Tibial artery (tissue), 4 donors: Measurements from ENCODE around the gene LAG3.
"Not testable (repeated sequence)": the region's sequence is repeated elsewhere in the genome, so short reads cannot be mapped to it uniquely, and the experiment has no call there.

Experiments used
- DNase-seq, 2 donors: peaks; one replicate each; pipeline ENCODE4 v3.0.0-alpha.2; 2019
- H3K27ac ChIP-seq, 2 donors: fragments of 200-600 bp; sonication (generic) in 1 of 2; 1 replicate in 1 of 2; 2 replicates in 1 of 2; pipeline ENCODE4 v1.5.1; 2018 to 2019; ENCODE audit warnings: mild to moderate bottlenecking in 1 of 2
- H3K27me3 ChIP-seq, 2 donors: fragments of 200-600 bp; sonication (generic) in 1 of 2; one replicate each; pipeline versions ENCODE4 v1.5.1 to v1.6.0; 2016 to 2019
- H3K36me3 ChIP-seq, 3 donors: fragments of 200-600 bp; sonication (generic) in 2 of 3; one replicate each; pipeline ENCODE4 v1.5.1; 2016 to 2019; ENCODE audit warnings: mild to moderate bottlenecking in 2 of 3
- H3K4me1 ChIP-seq, 4 donors: fragments of 200-600 bp; sonication (generic) in 2 of 4; 1 replicate in 3 of 4; 2 replicates in 1 of 4; pipeline ENCODE4 v1.5.1; 2016 to 2019
- H3K4me3 ChIP-seq, 2 donors: fragments of 200-600 bp; sonication (generic) in 1 of 2; 1 replicate in 1 of 2; 2 replicates in 1 of 2; pipeline ENCODE4 v1.5.1; 2018 to 2019; ENCODE audit warnings: mild to moderate bottlenecking in 2 of 2
- H3K9me3 ChIP-seq, 3 donors: fragments of 200-600 bp; sonication (generic) in 1 of 3; one replicate each; pipeline ENCODE4 v1.5.1; 2016 to 2019
- CTCF ChIP-seq, 2 experiments: fragments of 200-600 bp in 1 of 2; fragments of 450-650 bp in 1 of 2; IDR thresholded peaks; one replicate each; pipeline ENCODE4 v1.5.1; 2017 to 2019; ENCODE audit warnings: antibody characterized with exemption in 2 of 2, mild to moderate bottlenecking in 1 of 2, moderate library complexity in 1 of 2
- intact Hi-C: fragments of 100-400 bp; cut with DNase I; formaldehyde crosslinking; loops from one replicate; pipeline ENCODE4 v1.15.0; 2023; ENCODE audit warnings: low total_unique reads

The LAG3 gene

DNA sequence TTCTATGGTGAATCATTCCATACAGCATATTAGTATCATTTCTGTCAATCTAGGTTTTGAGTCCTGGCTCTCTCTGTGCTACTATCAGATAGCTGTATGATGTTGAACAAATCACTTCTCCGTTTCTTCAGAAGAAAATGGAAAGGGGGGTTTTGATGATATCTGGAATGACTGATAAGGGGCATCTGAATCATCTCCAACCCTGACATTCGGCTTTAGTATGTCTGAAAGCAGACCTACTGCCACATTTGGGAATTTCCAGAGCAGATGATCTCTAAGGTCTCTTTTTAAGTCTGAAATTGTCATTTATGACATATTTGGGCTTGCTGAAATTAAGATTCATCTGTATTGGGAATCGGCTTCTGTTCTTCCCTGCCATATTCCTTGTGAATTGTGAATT is 29.5 kb upstream of the LAG3 start:
- Histone ChIP-seq H3K27me3 (no peaks in the 10 kb centered on the region), H3K4me1 (no peaks in the 10 kb centered on the region), H3K36me3 (peaks cover 7 to 26% (median 10%) of the 10 kb centered on the region in 3 donors), H3K4me3 (no peak overlapping the region), H3K27ac (no peak overlapping the region), H3K9me3 (no peaks in the 10 kb centered on the region)
- intact Hi-C loops: no loop called here
- no peak for DNase-seq
- TF ChIP-seq CTCF (IDR thresholded peaks at IDR 0.05): no peak

DNA sequence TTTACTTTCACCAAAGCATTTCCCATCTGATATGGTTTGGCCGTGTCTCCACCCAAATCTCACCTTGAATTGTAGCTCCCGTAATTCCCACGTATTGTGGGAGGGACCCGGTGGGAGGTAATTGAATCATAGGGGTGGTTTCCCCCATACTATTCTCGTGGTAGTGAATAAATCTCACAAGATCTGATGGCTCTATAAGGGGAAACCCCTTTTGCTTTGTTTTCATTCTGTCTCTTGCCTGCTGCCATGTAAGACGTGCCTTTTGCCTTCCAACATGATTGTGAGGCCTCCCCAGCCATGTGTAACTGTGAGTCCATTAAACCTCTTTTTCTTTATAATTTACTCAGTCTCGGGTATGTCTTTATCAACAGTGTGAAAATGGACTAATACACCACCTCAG is 29.0 kb upstream of the LAG3 start:
- H3K27me3 ChIP-seq, H3K9me3 ChIP-seq, H3K27ac ChIP-seq, H3K4me3 ChIP-seq, DNase-seq, H3K4me1 ChIP-seq, intact Hi-C loops: not testable (repeated sequence)
- H3K36me3 ChIP-seq: peaks cover 11 to 30% (median 14%) of the 10 kb centered on the region in 3 donors

GRCh38 chr12:6745741-6746525 is 26.4 kb upstream of the LAG3 start:
- DNase-seq: no peak
- H3K9me3 ChIP-seq: no peaks in the 10 kb centered on the region
- no peak overlapping the region for H3K4me3 ChIP-seq
- H3K36me3 ChIP-seq: peaks cover 37 to 57% (median 38%) of the 10 kb centered on the region in 3 donors
- intact Hi-C loops: no loop called here
- TF ChIP-seq CTCF (IDR thresholded peaks at IDR 0.05): no peak
- no peaks in the 10 kb centered on the region for H3K4me1 ChIP-seq
- H3K27me3 ChIP-seq: no peaks in the 10 kb centered on the region
- H3K27ac ChIP-seq: no peak overlapping the region

GRCh38 chr12:6747216-6747615 is 25.1 kb upstream of the LAG3 start:
- intact Hi-C loops: no loop called here
- Histone ChIP-seq H3K27ac (no peak overlapping the region), H3K4me1 (peaks cover 0 to 11% (median 9%) of the 10 kb centered on the region in 4 donors), H3K9me3 (no peaks in the 10 kb centered on the region), H3K27me3 (no peaks in the 10 kb centered on the region), H3K36me3 (peaks cover 46 to 68% (median 47%) of the 10 kb centered on the region in 3 donors), H3K4me3 (no peak overlapping the region)
- no peak for TF ChIP-seq CTCF (IDR thresholded peaks at IDR 0.05)
- DNase-seq: no peak

GRCh38 chr12:6748761-6749160 is 23.6 kb upstream of the LAG3 start:
- Histone ChIP-seq H3K27me3 (no peaks in the 10 kb centered on the region), H3K36me3 (peaks cover 46 to 68% (median 47%) of the 10 kb centered on the region in 3 donors), H3K9me3 (no peaks in the 10 kb centered on the region), H3K27ac (no peak overlapping the region), H3K4me3 (no peak overlapping the region), H3K4me1 (peaks cover 0 to 14% (median 12%) of the 10 kb centered on the region in 4 donors)
- no peak for DNase-seq
- intact Hi-C loops: no loop called here
- no peak for TF ChIP-seq CTCF (IDR thresholded peaks at IDR 0.05)

DNA sequence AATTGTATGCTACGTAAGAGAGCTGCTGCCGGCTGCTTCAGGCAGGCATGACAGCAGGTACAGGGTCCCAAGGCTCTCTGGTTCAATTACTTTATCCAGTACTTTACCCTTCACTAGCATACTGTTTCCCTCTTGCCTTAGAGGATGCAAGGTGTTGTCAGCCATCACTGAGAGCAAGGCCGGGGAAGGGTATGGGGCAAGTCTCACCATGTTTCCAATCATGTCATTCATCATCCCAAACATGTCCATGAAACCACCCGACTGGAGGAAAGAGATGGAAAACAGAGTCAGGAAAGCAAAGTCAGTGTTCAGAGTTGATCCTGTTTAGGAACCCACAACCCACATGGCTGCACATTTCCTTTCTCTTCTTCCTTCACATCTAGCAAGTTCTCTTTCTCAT is 21.8 kb upstream of the LAG3 start:
- Histone ChIP-seq H3K27ac (no peak overlapping the region), H3K27me3 (no peaks in the 10 kb centered on the region), H3K4me1 (peaks cover 0 to 19% (median 13%) of the 10 kb centered on the region in 4 donors), H3K9me3 (no peaks in the 10 kb centered on the region), H3K4me3 (no peak overlapping the region), H3K36me3 (peaks cover 46 to 66% (median 47%) of the 10 kb centered on the region in 3 donors)
- no peak for DNase-seq
- TF ChIP-seq CTCF (IDR thresholded peaks at IDR 0.05): no peak
- intact Hi-C loops: loop anchor here (5.0 kb wide), 1 partner anchor 77 kb away; the partner anchor contains the start of gene P3H3
